WI38 (cell line): ENCODE data around the gene CDH23.

Experiments
- H3K4me3 ChIP-seq: 2 replicates; pipeline ENCODE4 v1.5.1; 2011; ENCODE audit warnings: low read depth, mild to moderate bottlenecking, control low read depth, low read length
- TF ChIP-seq, protein P1 (sequence below): IDR thresholded peaks from 2 replicates; pipeline ENCODE4 v1.5.1; 2012; ENCODE audit warnings: low read depth, mild to moderate bottlenecking, control low read depth, low read length

Gene CDH23

DNA sequence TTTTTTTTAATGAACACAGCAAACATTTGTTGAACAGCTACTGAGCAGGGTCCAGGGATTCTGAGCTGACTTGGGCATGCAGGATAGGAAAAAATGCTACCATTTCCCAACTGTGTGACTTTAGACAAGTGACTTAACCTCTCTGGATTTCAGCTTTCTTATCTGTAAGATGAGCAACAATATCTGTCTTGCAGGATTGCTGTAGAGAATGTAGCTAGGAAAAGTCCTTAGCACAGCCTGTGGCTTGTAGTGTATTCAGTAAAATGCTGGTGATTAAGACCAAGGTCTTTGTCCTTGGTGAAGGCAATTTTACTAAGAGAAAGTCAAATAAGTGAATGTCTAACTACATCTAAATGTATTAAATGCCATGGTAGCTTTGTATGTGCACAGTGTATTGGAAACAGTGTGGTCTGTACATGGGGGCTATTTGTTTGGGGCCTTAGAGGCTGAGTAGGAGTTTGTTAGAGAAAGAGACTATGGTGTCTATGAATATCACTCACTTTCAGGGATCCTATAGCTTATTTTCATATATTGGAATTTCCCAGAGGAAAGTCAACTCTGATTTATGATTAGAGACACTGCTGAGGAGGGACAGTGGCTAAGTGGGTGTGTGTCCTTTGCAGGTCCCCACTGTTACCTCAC lies 118.9 kb downstream of the CDH23 start:
- TF ChIP-seq, protein P1, sequence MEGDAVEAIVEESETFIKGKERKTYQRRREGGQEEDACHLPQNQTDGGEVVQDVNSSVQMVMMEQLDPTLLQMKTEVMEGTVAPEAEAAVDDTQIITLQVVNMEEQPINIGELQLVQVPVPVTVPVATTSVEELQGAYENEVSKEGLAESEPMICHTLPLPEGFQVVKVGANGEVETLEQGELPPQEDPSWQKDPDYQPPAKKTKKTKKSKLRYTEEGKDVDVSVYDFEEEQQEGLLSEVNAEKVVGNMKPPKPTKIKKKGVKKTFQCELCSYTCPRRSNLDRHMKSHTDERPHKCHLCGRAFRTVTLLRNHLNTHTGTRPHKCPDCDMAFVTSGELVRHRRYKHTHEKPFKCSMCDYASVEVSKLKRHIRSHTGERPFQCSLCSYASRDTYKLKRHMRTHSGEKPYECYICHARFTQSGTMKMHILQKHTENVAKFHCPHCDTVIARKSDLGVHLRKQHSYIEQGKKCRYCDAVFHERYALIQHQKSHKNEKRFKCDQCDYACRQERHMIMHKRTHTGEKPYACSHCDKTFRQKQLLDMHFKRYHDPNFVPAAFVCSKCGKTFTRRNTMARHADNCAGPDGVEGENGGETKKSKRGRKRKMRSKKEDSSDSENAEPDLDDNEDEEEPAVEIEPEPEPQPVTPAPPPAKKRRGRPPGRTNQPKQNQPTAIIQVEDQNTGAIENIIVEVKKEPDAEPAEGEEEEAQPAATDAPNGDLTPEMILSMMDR = no peak
- no peak overlapping the region for H3K4me3 ChIP-seq

DNA sequence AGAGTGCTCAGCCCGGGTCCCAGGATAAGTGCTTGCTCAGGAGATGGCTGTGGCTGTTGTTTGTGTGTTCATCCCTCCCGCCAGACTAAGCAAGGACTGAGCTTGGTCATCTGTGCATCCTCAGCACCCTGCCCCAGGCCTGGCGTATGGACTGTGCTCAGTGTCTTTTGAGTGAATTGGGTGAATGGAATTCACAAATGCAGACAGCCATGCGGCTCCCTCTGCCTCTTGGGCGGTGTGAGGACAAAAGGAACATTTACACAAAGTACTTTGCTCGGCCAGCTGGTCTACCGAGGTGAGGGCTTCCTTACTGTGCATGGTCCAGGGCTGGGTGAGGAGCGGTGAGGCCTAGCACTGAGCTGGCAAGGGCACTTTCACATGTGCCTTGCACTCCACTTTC lies 120.2 kb downstream of the CDH23 start:
- TF ChIP-seq, protein P1 = no peak
- H3K4me3 ChIP-seq = no peak overlapping the region

DNA sequence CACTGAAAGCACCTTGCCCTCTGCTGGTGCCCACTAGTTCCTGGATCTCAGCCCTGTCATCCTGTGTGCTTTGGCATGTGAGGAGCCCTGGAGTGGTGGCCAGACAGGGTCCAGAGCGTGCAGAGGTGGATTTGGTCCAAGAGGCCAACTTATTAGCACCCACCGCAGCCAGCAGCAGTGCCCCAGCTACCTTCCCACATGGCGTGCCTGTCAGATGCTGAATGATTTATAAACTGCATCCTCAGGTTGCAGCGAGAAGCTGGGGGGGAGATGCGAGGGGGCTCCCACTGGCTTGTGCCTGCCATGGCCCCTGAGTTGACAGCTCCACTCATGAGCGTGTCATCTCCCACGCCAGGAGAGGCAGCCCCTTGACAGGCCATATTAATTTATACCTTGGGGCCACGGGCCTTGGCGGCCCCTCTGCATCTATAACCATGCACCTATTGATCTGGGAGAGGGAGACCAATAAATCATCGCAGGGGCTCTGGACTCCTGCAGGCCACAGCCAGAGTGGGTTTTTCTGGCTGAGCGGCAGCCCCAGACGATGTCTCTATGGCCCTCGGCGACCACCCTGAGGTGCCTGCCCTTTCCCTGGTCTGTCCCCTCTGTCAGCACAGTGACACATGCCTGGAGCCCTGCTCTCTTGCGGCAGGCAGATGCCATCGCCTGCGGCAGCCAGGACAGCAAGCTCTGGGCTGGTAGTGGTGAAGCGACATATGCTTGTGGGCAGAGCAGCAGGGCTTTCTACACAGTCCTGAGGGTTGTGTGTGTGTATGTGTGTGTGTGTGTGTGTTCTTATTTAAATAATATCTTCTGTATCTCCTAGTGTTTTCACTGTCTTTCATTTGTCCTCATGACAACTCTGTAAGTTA lies 120.8 kb downstream of the CDH23 start:
- TF ChIP-seq, protein P1 = no peak
- H3K4me3 ChIP-seq = no peak overlapping the region

DNA sequence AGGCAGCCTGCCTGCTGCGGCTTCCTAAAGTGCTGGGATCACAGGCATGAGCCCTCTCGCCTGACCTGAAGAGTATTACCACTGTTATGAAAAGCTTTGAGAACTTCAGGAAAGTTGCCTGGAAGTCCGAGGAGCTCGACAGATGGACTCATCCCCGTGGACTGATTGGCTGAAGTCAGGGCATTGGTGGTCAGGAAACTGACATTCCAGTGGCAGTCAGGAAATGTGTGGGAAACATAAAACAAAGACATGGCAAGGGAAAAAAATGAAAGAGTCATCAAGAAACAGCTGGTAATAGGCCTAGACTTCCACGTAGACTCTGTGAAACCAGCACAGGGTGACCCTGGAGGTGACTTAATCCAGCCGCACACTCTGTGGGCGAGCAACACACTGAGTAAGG lies 123.3 kb downstream of the CDH23 start:
- TF ChIP-seq, protein P1 = no peak
- H3K4me3 ChIP-seq = no peak overlapping the region

DNA sequence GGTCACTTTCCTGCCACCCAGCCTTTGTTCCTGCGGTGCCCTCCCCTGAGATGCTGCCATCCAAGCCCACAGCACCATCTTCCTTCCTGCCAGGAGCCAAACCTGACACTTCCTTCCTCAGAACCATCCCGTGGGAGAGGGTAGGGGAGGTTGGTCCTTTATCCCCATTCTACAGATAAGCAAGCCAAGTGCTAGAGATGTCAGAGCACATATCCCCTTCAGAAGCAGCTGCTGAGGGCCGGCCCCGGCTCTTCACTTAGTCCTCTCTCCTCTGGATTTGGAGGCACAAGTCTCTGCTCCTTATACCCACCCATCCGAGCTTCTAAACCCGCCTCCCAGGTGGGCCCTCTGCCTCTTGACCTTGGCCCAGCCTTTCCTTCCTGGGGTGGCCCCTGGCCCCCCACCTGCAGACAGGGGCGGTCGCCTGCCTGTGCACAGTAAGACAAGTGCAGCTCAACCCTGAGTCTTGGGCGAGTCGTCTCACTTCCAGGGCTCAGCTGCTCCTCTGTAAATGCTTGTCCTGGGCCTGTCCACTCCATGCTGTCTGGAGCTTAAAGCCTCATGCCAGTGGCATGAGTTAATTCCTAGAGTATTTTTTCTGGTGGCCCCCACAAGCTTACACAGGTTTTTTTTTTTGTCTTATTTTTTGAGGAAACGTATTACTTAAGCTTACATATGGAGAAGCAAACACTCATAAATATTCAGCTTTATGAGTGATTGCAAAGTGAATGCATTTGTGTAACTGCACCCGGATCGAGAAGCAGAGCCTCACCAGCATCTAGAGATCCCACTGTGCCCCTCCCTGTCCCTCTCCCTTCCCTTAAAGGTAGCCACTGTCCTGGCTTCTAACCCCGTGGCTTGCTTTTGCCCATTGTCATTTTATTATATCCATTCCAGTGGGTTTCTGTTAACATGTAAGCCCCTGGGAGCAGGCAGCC lies 125.1 kb downstream of the CDH23 start:
- TF ChIP-seq, protein P1 = no peak
- H3K4me3 ChIP-seq = no peak overlapping the region

DNA sequence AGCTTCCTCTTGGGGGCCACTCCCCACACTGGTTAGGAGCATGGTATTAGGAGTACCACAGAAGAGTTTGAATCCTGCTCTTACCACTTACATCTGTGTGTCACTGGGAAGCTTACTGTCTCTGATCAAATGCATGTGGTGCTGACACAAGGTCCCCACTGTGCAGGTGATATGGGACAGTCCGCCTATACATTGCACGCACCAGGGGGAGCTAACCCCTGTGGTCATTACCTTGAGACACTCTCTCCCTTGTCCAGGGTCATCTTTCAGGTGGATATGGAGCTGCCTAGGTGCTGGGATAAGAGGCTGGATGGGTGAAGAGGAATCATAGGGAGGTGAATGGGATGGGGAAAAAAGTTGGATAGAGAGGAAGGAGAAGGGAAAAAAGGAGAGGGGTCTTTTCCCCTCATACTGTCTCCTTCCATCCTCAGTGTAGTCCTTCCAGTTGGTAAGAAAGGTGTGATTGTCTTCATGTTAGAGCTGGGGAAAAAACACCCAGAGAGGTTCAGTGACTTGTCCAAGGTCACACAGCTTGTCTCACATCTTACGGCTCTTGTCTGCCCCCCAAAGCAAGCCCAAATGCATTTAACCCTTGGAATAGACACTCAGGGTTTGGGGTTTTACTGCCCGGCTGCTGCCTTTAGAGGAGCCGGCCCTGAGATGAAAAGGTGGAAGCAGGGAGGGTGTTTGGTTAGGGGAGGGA lies 125.9 kb downstream of the CDH23 start:
- TF ChIP-seq, protein P1 = no peak
- no peak overlapping the region for H3K4me3 ChIP-seq
